Uterus (tissue), 4 donors: ENCODE results near the gene BSN. TPM values are rescaled to one million over a fixed set of nuclear protein-coding genes. Genes with fewer than 3 reads are reported as not detected.

Experiments used
- DNase-seq, 2 donors: peaks; one replicate each; pipeline ENCODE4 v3.0.0-alpha.2; 2019 to 2020
- H3K27ac ChIP-seq, 2 donors: fragments of 200-600 bp; sonication (generic); 1 replicate in 1 of 2; 2 replicates in 1 of 2; pipeline ENCODE4 v1.5.1; 2016 to 2018
- H3K27me3 ChIP-seq, 2 donors: fragments of 200-600 bp; sonication (generic); one replicate each; pipeline ENCODE4 v1.5.1; 2018 to 2019; ENCODE audit warnings: control low read depth in 1 of 2
- H3K36me3 ChIP-seq, 2 donors: fragments of 200-600 bp; sonication (generic); one replicate each; pipeline ENCODE4 v1.5.1; 2019; ENCODE audit warnings: control low read depth in 1 of 2
- H3K4me1 ChIP-seq, 2 donors: fragments of 200-600 bp; sonication (generic); one replicate each; pipeline ENCODE4 v1.5.1; 2018 to 2019; ENCODE audit warnings: control low read depth in 1 of 2
- H3K4me3 ChIP-seq, 2 donors: fragments of 200-600 bp; sonication (generic); 1 replicate in 1 of 2; 2 replicates in 1 of 2; pipeline ENCODE4 v1.5.1; 2018 to 2019; ENCODE audit warnings: mild to moderate bottlenecking in 1 of 2
- H3K9me3 ChIP-seq, 2 donors: fragments of 200-600 bp; sonication (generic); one replicate each; pipeline ENCODE4 v1.5.1; 2019; ENCODE audit warnings: control low read depth in 1 of 2
- POLR2A ChIP-seq, 2 donors: fragments of 450-650 bp; IDR thresholded peaks; one replicate each; pipeline ENCODE4 v1.6.1; 2016; ENCODE audit warnings: antibody characterized with exemption in 2 of 2, mild to moderate bottlenecking in 1 of 2, moderate library complexity in 1 of 2
- intact Hi-C: fragments of 100-400 bp; cut with DNase I; formaldehyde crosslinking; loops from one replicate; pipeline ENCODE4 v1.15.1; 2023; ENCODE audit warnings: low total_unique reads
- total RNA-seq, 4 donors: library from RNA; depleted of rRNA in 3 of 4; stranded (reverse); fragments of >200 nt in 3 of 4; gene quantifications; one replicate each; pipeline versions ENCODE4 v1.1.0 to v1.2.4, GENCODE V29; 2014 to 2023
- TF ChIP-seq, protein P1 (sequence below), 4 experiments: fragments of 200-600 bp in 2 of 4; fragments of 450-650 bp in 2 of 4; sonication (generic) in 2 of 4; IDR thresholded peaks; one replicate each; pipeline ENCODE4 v1.5.1; 2016 to 2019; ENCODE audit warnings: antibody characterized with exemption in 4 of 4, mild to moderate bottlenecking in 2 of 4, moderate library complexity in 1 of 4
- donor health status: DM: yes; HTN: yes; CAD: no.

BSN gene
- total RNA-seq, 4 donors from 2014 or later = 0.29 to 0.95 (median 0.60) TPM

DNA sequence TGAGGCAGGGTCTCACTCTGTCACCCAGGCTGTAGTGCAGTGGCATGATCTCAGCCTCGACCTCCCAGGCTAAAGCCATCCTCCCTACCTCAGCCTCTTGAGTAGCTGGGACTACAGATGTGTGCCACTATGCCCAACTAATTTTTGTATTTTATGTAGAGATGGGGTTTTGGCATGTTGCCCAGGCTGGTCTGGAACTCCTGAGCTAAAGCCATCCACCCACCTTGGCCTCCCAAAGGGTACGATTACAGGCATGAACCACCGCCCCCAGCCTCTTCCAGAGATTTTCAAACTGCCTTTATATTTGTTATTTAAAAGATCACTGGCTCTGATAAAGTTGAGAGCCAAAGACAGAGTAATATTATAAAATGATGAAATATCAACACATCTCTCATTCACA lies 37.3 kb downstream of the BSN start:
- Histone ChIP-seq H3K4me1 (no peaks in the 10 kb centered on the region), H3K27ac (no peak overlapping the region), H3K4me3 (no peak overlapping the region), H3K36me3 (no peaks in the 10 kb centered on the region), H3K27me3 (no peaks in the 10 kb centered on the region), H3K9me3 (no peaks in the 10 kb centered on the region)
- TF ChIP-seq, protein P1, sequence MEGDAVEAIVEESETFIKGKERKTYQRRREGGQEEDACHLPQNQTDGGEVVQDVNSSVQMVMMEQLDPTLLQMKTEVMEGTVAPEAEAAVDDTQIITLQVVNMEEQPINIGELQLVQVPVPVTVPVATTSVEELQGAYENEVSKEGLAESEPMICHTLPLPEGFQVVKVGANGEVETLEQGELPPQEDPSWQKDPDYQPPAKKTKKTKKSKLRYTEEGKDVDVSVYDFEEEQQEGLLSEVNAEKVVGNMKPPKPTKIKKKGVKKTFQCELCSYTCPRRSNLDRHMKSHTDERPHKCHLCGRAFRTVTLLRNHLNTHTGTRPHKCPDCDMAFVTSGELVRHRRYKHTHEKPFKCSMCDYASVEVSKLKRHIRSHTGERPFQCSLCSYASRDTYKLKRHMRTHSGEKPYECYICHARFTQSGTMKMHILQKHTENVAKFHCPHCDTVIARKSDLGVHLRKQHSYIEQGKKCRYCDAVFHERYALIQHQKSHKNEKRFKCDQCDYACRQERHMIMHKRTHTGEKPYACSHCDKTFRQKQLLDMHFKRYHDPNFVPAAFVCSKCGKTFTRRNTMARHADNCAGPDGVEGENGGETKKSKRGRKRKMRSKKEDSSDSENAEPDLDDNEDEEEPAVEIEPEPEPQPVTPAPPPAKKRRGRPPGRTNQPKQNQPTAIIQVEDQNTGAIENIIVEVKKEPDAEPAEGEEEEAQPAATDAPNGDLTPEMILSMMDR (IDR thresholded peaks at IDR 0.05) = no peak
- TF ChIP-seq POLR2A (IDR thresholded peaks at IDR 0.05) = no peak
- intact Hi-C loops = no loop called here
- DNase-seq = no peak

DNA sequence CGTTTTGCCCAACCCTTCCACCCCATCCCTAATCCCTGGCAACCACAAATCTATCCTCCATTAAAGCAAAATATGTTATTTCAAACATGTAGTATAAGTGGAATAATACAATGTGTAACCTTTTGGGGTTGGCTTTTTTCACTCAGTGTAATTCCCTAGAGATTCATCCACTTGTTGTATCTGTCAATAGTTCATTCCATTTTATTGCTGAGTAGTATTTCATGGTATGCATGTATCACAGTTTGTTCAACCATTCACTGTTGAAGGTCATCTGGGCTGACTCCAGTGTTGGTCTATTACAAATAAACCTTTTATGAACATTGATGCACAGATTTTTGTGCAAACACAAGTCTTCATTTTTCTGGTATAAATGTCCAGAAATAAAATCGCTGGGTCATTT lies 38.8 kb downstream of the BSN start:
- Histone ChIP-seq H3K27ac (no peak overlapping the region), H3K9me3 (no peaks in the 10 kb centered on the region), H3K4me3 (no peak overlapping the region), H3K4me1 (no peaks in the 10 kb centered on the region), H3K27me3 (no peaks in the 10 kb centered on the region), H3K36me3 (no peaks in the 10 kb centered on the region)
- intact Hi-C loops = no loop called here
- no peak for DNase-seq
- TF ChIP-seq POLR2A (IDR thresholded peaks at IDR 0.05) = no peak
- TF ChIP-seq, protein P1 (IDR thresholded peaks at IDR 0.05) = no peak

DNA sequence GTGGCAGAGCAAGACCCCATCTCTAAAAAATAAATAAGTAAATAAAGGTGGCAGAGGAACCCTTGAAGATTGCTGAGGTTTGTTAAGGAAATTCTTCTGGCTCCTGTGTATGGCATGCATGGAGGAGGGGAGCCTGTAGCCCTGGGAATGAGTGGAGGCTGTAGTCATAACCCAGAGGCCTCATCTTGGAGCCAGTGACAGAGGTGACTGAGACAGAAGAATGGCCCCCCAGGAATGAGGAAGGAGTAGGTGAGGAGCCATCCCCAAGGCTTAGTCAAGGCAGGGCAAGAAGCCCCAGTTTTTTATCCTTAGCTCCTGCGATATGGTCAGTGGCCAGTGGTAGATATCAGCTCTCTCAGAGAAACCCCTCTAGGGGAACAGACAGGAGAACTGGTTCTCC lies 46.5 kb downstream of the BSN start:
- TF ChIP-seq, protein P1 (IDR thresholded peaks at IDR 0.05) = no peak
- no peak for TF ChIP-seq POLR2A (IDR thresholded peaks at IDR 0.05)
- intact Hi-C loops = no loop called here
- no peaks in the 10 kb centered on the region for H3K27me3 ChIP-seq
- no peaks in the 10 kb centered on the region for H3K4me1 ChIP-seq
- H3K27ac ChIP-seq = no peak overlapping the region
- H3K36me3 ChIP-seq = no peaks in the 10 kb centered on the region
- H3K4me3 ChIP-seq = no peak overlapping the region
- no peak for DNase-seq
- H3K9me3 ChIP-seq = no peaks in the 10 kb centered on the region

DNA sequence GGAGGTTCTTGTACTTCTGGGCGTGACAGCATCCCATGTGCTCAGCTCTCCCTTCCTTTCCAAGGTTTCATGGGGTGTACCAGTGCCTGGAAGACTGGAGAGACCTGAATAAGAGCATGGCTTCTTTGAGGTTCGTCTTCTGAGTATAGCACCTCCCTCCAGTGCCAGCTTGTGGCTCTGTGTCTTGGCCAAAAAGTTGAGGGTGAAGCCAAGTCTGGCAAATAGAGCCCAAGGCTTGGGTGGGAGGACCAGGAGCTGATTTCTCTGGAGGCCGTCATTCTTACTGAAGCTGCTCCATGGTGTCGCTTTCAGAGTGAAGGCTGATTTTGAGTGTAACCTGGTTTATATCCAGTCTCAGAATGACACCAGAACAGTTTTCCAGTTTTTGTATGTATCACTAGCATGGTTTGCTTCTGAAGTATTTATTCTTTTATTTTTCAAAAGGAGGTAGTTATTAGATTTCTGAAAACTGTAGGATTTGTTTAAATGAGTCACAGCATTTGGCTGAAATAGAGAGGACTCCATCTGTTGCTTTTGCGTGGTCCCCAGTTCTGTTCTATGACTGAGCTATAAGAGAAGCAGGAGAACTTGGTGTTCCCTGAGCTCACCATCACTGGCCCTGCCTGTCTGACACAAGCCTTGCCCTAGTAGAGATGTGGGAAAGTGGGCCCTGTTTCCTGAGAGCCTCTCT lies 47.2 kb downstream of the BSN start:
- TF ChIP-seq, protein P1 (IDR thresholded peaks at IDR 0.05) = no peak
- no peak for TF ChIP-seq POLR2A (IDR thresholded peaks at IDR 0.05)
- Histone ChIP-seq H3K36me3 (no peaks in the 10 kb centered on the region), H3K9me3 (no peaks in the 10 kb centered on the region), H3K4me3 (no peak overlapping the region), H3K4me1 (no peaks in the 10 kb centered on the region), H3K27me3 (no peaks in the 10 kb centered on the region), H3K27ac (no peak overlapping the region)
- intact Hi-C loops = no loop called here
- DNase-seq = no peak

DNA sequence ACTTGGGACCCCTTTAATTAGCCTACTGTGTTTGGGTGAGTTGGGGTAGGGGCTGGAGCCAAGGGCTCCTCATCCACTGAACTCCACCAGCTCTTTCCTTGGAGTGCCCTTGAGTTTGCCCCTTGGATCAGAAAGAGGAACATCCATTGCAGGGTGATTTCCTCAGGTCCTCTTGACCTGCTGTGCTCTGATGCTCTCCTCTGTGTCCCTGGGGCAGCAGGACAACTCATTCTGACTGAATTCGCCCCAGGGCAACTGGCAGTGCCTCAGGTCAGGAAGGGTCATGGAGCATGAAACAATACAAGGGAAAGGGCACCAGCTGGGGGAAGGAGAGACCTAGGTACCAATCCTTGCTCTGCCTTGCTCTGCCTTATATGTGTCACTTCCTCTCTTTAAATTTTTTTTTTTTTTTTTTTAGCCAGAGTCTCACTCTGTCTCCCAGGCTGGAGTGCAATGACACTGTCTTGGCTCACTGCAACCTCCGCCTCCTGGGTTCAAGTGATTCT lies 47.8 kb downstream of the BSN start:
- Histone ChIP-seq H3K4me1 (no peaks in the 10 kb centered on the region), H3K27ac (no peak overlapping the region), H3K9me3 (no peaks in the 10 kb centered on the region), H3K36me3 (no peaks in the 10 kb centered on the region), H3K27me3 (no peaks in the 10 kb centered on the region), H3K4me3 (no peak overlapping the region)
- DNase-seq = no peak
- TF ChIP-seq, protein P1 (IDR thresholded peaks at IDR 0.05) = no peak
- TF ChIP-seq POLR2A (IDR thresholded peaks at IDR 0.05) = no peak
- intact Hi-C loops = no loop called here
